ENCODE data around the gene LIPG.
"Not testable (repeated sequence)": the region's sequence is repeated elsewhere in the genome, so short reads cannot be mapped to it uniquely, and the experiment has no call there.

LIPG gene

DNA sequence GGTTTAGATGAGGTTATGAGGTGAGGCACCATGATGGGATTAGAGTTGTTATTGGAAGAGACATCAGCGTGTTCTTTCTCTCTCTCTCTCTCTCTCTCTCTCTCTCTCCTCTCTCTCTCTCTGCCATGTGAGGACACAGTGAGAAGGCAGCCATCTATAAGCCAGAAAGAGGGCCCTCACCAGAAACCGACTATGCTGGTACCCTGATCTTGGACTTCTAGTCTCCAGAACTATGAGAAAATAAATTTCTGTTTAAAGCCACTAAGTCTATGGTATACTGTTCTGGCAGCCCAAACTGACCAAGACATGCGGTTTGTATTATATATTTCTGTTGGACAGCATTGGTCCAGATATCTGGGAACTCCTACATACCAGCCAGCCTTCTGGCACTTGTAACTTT, 3.5 kb upstream of the LIPG start:
- Histone ChIP-seq H3K9ac (ENCODE audit: low read depth, low read length) (no peak overlapping the region), H3K4me1 (ENCODE audit: insufficient read depth, low read length) (0 out of 2 replicates have a peak, but pooled peaks cover 6% of the 10 kb centered on the region), H3K9me3 (ENCODE audit: control insufficient read depth, insufficient read depth, low read length) (no peaks in the 10 kb centered on the region), H3K36me3 (ENCODE audit: insufficient read depth, low read length) (no peaks in the 10 kb centered on the region)

- not testable (repeated sequence) for H3K36me3 ChIP-seq (ENCODE audit: insufficient read depth, low read length); H3K9me3 ChIP-seq (ENCODE audit: control insufficient read depth, insufficient read depth, low read length); H3K4me1 ChIP-seq (ENCODE audit: insufficient read depth, low read length); H3K9ac ChIP-seq (ENCODE audit: low read depth, low read length)
Observed at GRCh38 chr18:49559326-49559931, 2.4 kb upstream of the LIPG start.

DNA sequence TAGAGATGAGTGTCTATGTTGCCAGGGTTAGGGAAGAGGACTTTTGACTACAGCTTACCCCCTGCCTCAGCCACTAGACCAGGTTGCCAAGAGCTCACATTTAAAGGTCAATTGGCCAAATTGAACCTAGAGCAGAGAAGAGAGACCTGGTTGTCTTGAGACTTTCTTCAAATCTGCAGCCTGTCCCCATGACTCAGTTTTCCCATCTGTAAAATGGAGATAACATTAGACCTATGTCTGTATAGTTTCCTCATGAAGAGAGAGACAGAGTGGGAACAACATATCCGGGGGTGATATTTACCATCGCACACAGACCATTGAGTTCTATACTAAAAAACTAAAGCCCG, 1.6 kb upstream of the LIPG start:
- H3K9ac ChIP-seq (ENCODE audit: low read depth, low read length) = peak overlapping the region; percentile 49
- H3K36me3 ChIP-seq (ENCODE audit: insufficient read depth, low read length) = no peaks in the 10 kb centered on the region
- H3K4me1 ChIP-seq (ENCODE audit: insufficient read depth, low read length) = 0 out of 2 replicates have a peak, but pooled peaks cover 9% of the 10 kb centered on the region
- no peaks in the 10 kb centered on the region for H3K9me3 ChIP-seq (ENCODE audit: control insufficient read depth, insufficient read depth, low read length)

GRCh38 chr18:49560624-49561288, 1.1 kb upstream of the LIPG start:
- Histone ChIP-seq H3K9ac (ENCODE audit: low read depth, low read length) (peak overlapping the region; percentile 49), H3K4me1 (ENCODE audit: insufficient read depth, low read length) (0 out of 2 replicates have a peak, but pooled peaks cover 9% of the 10 kb centered on the region)

GRCh38 chr18:49562481-49563129, 748 bp downstream of the LIPG start:
- H3K4me1 ChIP-seq (ENCODE audit: insufficient read depth, low read length) = 0 out of 2 replicates have a peak, but pooled peaks cover 9% of the 10 kb centered on the region
- H3K9ac ChIP-seq (ENCODE audit: low read depth, low read length) = peak overlapping the region; percentile 49; the same call in 1 of the 2 replicates
- H3K9me3 ChIP-seq (ENCODE audit: control insufficient read depth, insufficient read depth, low read length) = no peaks in the 10 kb centered on the region
- no peaks in the 10 kb centered on the region; the same call in 1 of the 2 replicates for H3K36me3 ChIP-seq (ENCODE audit: insufficient read depth, low read length)

More at GRCh38 chr18:49560624-49561288, 1.1 kb upstream of the LIPG start:
- H3K36me3 ChIP-seq (ENCODE audit: insufficient read depth, low read length) = no peaks in the 10 kb centered on the region
- no peaks in the 10 kb centered on the region for H3K9me3 ChIP-seq (ENCODE audit: control insufficient read depth, insufficient read depth, low read length)

- H3K4me1 ChIP-seq (ENCODE audit: insufficient read depth, low read length) = 0 out of 2 replicates have a peak, but pooled peaks cover 9% of the 10 kb centered on the region
- H3K9me3 ChIP-seq (ENCODE audit: control insufficient read depth, insufficient read depth, low read length) = no peaks in the 10 kb centered on the region
- H3K9ac ChIP-seq (ENCODE audit: low read depth, low read length) = peak overlapping the region; percentile 49; the same call in 1 of the 2 replicates
- H3K36me3 ChIP-seq (ENCODE audit: insufficient read depth, low read length) = no peaks in the 10 kb centered on the region; the same call in 1 of the 2 replicates
Observed at GRCh38 chr18:49563130-49563540, 1.3 kb downstream of the LIPG start.

DNA sequence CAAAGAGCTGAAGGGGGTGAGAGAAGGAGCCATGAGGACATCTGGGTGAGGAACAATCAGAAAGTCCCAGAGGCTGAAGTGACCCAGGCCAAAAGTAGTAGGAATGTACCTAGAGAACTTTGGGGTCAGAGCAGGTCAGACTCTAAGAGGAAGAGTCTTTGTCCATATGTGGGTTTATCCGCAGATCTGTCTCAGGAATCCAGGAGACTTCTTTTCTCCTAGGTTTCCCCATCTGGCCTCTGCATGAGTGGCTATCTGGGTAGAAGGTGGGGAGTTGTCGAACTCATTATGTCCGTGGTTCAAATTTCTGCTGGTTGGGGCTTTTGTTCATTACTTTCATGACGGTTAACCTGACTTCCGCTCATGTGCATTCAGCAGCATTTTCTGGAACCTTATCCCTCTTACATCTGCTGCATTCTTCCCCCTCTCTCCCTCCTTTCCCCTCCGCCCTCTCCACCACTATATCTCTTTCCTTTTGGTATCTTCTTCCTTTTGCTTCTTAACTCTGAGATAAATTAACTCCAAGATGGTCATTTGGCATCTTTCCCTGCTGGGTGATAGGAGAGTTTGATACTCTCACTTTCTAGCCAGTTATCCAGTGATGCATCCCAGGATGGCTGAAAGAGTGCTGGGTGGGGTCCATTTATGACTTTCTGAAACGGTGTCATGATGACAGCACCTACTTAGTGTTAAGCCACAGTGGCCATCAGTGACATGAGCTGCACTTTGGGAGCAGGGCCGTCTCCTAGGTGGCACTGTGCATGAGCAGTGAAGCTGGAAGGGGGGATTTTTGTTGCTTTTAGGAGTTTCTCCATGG, 2.1 kb downstream of the LIPG start:
- H3K9me3 ChIP-seq (ENCODE audit: control insufficient read depth, insufficient read depth, low read length) = no peaks in the 10 kb centered on the region
- H3K36me3 ChIP-seq (ENCODE audit: insufficient read depth, low read length) = no peaks in the 10 kb centered on the region; the same call in 1 of the 2 replicates
- H3K4me1 ChIP-seq (ENCODE audit: insufficient read depth, low read length) = 0 out of 2 replicates have a peak, but pooled peaks cover 9% of the 10 kb centered on the region
- no peak overlapping the region for H3K9ac ChIP-seq (ENCODE audit: low read depth, low read length)

DNA sequence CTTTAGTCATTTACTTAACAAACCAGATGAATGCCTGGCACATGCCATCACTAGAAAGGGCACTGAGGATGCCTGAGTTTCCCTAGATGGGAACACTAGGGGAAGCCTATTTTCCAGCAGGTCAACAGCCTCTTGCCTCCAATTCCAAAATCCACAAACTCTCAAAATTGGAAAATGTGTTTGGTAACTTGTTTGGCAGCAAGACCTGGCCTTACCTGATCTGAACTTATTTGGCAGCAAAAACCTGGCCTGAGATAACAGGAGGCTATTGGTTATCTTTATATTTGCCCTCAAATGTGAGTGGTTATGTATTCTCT, 2.6 kb downstream of the LIPG start:
- Histone ChIP-seq H3K36me3 (ENCODE audit: insufficient read depth, low read length) (no peaks in the 10 kb centered on the region; the same call in 1 of the 2 replicates), H3K9me3 (ENCODE audit: control insufficient read depth, insufficient read depth, low read length) (no peaks in the 10 kb centered on the region), H3K4me1 (ENCODE audit: insufficient read depth, low read length) (0 out of 2 replicates have a peak, but pooled peaks cover 9% of the 10 kb centered on the region), H3K9ac (ENCODE audit: low read depth, low read length) (no peak overlapping the region)

- no peaks in the 10 kb centered on the region; the same call in 1 of the 2 replicates for H3K36me3 ChIP-seq (ENCODE audit: insufficient read depth, low read length)
Observed at GRCh38 chr18:49565101-49565500, 3.2 kb downstream of the LIPG start.

DNA sequence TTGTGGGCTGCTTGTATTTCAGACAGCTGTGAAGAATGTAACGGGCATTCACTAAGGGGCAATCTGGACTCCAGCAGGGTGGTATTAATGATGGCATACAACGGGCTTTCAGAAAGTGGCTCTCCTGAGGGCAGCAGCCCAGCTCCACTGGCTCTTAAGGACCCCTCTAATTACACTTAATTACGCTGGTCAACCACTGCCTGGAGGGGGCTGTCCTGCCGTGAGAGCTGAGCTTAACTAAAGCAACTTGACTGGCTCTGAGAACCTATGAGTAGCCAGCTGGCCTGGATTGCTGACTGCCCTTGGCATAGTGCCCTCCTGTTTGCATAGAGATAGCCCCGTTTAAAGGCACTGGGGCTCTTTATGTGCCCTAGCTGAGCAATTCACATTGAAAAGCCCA, 3.8 kb downstream of the LIPG start:
- Histone ChIP-seq H3K36me3 (ENCODE audit: insufficient read depth, low read length) (no peaks in the 10 kb centered on the region; the same call in 1 of the 2 replicates), H3K4me1 (ENCODE audit: insufficient read depth, low read length) (0 out of 2 replicates have a peak, but pooled peaks cover 9% of the 10 kb centered on the region), H3K9me3 (ENCODE audit: control insufficient read depth, insufficient read depth, low read length) (no peaks in the 10 kb centered on the region), H3K9ac (ENCODE audit: low read depth, low read length) (no peak overlapping the region)

More at GRCh38 chr18:49565101-49565500, 3.2 kb downstream of the LIPG start:
- no peaks in the 10 kb centered on the region for H3K9me3 ChIP-seq (ENCODE audit: control insufficient read depth, insufficient read depth, low read length)
- 0 out of 2 replicates have a peak, but pooled peaks cover 9% of the 10 kb centered on the region for H3K4me1 ChIP-seq (ENCODE audit: insufficient read depth, low read length)
- no peak overlapping the region for H3K9ac ChIP-seq (ENCODE audit: low read depth, low read length)

DNA sequence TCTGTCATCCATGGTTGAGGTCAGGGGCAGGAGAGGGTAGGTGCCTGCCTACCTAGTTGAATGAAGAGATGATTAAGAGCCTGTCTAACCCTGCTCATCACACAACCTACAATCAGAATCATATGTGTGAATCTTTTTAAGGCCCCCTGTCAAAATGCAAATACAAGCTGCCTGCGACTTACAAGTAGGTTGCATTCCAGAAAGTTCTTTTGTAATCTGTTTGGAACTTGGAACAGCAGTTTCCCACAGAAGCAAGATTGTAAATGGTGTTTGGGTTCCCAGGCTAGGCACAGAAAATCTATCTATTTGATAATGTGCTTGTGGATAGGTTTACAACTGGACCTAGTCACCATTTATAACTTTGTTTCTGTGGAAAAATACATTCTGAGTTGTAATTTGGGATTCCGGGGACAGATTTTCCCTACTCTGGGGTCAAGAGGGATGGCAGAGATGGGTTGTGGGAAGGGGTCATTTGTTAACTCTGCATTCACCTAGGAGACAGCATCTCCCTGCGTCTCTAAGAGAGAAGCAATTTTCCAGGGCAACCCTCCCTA, 4.4 kb downstream of the LIPG start:
- no peaks in the 10 kb centered on the region for H3K9me3 ChIP-seq (ENCODE audit: control insufficient read depth, insufficient read depth, low read length)
- no peaks in the 10 kb centered on the region; the same call in 1 of the 2 replicates for H3K36me3 ChIP-seq (ENCODE audit: insufficient read depth, low read length)
- H3K4me1 ChIP-seq (ENCODE audit: insufficient read depth, low read length) = 0 out of 2 replicates have a peak, but pooled peaks cover 9% of the 10 kb centered on the region
- no peak overlapping the region for H3K9ac ChIP-seq (ENCODE audit: low read depth, low read length)

- Histone ChIP-seq H3K9ac (ENCODE audit: low read depth, low read length) (no peak overlapping the region), H3K9me3 (ENCODE audit: control insufficient read depth, insufficient read depth, low read length) (no peaks in the 10 kb centered on the region), H3K36me3 (ENCODE audit: insufficient read depth, low read length) (no peaks in the 10 kb centered on the region; the same call in 1 of the 2 replicates), H3K4me1 (ENCODE audit: insufficient read depth, low read length) (0 out of 2 replicates have a peak, but pooled peaks cover 9% of the 10 kb centered on the region)
Observed at GRCh38 chr18:49566985-49567384, 5.1 kb downstream of the LIPG start.

- Histone ChIP-seq H3K9me3 (ENCODE audit: control insufficient read depth, insufficient read depth, low read length) (no peaks in the 10 kb centered on the region), H3K4me1 (ENCODE audit: insufficient read depth, low read length) (no peaks in the 10 kb centered on the region)
Observed at GRCh38 chr18:49569724-49570123, 7.9 kb downstream of the LIPG start.

DNA sequence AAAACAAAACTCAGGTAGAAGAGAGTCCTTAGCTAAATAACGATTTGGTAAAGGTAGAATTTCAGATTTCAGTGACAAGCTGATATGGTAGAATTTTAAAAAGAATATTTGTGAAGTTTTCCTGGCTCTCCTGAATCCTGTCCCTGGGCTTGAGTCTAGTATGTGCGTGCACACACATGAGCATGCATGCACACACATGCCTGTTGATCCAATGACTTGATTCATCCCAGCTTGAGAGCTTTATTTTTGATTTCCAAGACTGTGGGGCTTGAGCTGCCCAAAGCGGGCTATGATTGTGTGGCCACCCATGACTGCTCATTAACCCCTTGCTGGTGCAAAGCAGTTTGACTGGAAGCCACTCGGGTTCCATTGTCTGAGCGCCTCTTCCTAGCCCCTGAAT, 9.0 kb downstream of the LIPG start:
- no peak overlapping the region for H3K9ac ChIP-seq (ENCODE audit: low read depth, low read length)
- H3K36me3 ChIP-seq (ENCODE audit: insufficient read depth, low read length) = no peaks in the 10 kb centered on the region; the same call in 1 of the 2 replicates
- H3K4me1 ChIP-seq (ENCODE audit: insufficient read depth, low read length) = no peaks in the 10 kb centered on the region
- H3K9me3 ChIP-seq (ENCODE audit: control insufficient read depth, insufficient read depth, low read length) = no peaks in the 10 kb centered on the region

More at GRCh38 chr18:49569724-49570123, 7.9 kb downstream of the LIPG start:
- H3K36me3 ChIP-seq (ENCODE audit: insufficient read depth, low read length) = no peaks in the 10 kb centered on the region; the same call in 1 of the 2 replicates
- H3K9ac ChIP-seq (ENCODE audit: low read depth, low read length) = no peak overlapping the region

All from ES-I3 (cell line).